ENCODE measurements around the gene TRHDE.
"Not testable (repeated sequence)": the region's sequence is repeated elsewhere in the genome, so short reads cannot be mapped to it uniquely, and the experiment has no call there.

The TRHDE gene

GRCh38 chr12:72502546-72502945 lies 230.4 kb downstream of the TRHDE start:
- H3K27ac ChIP-seq: no peak overlapping the region
- DNase-seq (ENCODE audit: low read depth, low spot score): no peak

DNA sequence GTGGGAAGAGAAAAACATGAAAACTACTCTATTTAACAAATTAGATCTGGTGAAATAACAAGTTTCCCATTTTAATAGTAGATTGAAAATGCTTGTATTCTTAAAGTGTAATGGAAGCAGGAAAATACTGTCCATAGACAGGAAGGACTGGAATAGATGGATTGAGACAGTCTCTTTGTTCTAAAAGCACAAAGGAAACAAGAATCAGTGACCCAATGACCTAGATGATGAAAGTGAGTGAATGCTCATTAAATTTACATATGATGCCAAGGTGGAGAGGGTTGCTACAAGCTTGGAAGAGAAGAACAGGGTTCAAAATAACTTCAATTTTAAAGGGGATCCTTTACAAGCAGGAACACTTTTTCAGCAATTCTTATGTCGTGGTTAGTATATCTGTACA lies 233.1 kb downstream of the TRHDE start:
- no peak overlapping the region for H3K27ac ChIP-seq
- DNase-seq (ENCODE audit: low read depth, low spot score): no peak

- DNase-seq (ENCODE audit: low read depth, low spot score): no peak
- H3K27ac ChIP-seq: no peak overlapping the region
Observed at GRCh38 chr12:72509891-72510290, 237.7 kb downstream of the TRHDE start.

DNA sequence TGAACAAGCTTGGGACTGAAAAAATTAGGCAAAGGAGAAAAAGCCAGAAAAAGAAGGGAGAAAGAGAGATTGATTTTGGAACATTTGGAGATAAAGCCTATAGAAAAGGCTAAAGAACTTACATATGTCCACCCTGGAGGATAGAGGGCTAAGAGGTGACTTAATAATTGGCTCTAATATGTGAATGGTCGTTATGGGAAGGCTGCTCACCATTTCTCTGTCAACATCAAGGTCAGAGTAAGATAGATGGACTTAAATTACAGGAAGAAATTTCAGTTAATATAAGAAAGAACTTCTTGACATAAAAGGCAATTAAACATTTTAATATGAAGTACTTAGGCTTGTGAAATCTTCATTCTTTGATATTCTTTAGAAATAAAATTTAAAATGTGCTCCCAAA lies 238.6 kb downstream of the TRHDE start:
- DNase-seq (ENCODE audit: low read depth, low spot score): no peak
- no peak overlapping the region for H3K27ac ChIP-seq

- no peak for DNase-seq (ENCODE audit: low read depth, low spot score)
- H3K27ac ChIP-seq: no peak overlapping the region
Observed at GRCh38 chr12:72511498-72511897, 239.3 kb downstream of the TRHDE start.

DNA sequence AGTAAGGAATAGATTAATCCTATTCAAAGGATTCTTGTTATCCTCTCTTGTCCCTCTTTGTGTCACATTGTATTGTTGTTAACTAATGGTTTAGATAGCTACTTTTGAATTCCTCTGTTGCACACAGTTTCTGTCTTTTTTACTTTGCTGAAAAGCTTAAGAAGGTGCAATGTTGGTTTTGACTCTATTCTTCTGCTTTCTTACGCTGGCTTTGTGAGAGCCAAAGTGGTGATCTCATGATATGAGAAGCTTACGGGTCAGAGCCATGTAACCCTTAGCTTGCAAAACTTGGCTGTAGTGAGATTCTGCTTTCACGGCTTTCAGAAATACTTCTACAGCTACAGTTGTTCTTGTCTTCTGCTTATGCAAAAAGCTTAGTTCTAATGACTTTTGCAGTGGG lies 239.7 kb downstream of the TRHDE start:
- no peak overlapping the region for H3K27ac ChIP-seq
- DNase-seq (ENCODE audit: low read depth, low spot score): no peak

DNA sequence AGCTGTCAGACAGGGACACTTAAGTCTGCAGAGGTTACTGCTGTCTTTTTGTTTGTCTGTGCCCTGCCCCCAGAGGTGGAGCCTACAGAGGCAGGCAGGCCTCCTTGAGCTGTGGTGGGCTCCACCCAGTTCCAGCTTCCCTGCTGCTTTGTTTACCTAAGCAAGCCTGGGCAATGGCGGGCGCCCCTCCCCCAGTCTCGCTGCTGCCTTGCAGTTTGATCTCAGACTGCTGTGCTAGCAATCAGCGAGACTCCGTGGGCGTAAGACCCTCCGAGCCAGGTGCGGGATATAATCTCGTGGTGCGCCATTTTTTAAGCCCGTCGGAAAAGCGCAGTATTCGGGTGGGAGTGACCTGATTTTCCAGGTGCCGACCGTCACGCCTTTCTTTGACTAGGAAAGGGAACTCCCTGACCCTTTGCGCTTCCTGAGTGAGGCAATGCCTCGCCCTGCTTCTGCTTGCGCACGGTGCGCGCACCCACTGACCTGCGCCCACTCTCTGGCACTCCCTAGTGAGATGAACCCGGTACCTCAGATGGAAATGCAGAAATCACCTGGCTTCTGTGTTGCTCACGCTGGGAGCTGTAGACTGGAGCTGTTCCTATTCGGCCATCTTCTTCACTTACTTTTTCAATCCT lies 248.0 kb downstream of the TRHDE start:
- not testable (repeated sequence) for DNase-seq (ENCODE audit: low read depth, low spot score); H3K27ac ChIP-seq

GRCh38 chr12:72521326-72521725 lies 249.2 kb downstream of the TRHDE start:
- H3K27ac ChIP-seq: no peak overlapping the region
- DNase-seq (ENCODE audit: low read depth, low spot score): no peak

GRCh38 chr12:72522411-72522810 lies 250.2 kb downstream of the TRHDE start:
- no peak overlapping the region for H3K27ac ChIP-seq
- DNase-seq (ENCODE audit: low read depth, low spot score): no peak

DNA sequence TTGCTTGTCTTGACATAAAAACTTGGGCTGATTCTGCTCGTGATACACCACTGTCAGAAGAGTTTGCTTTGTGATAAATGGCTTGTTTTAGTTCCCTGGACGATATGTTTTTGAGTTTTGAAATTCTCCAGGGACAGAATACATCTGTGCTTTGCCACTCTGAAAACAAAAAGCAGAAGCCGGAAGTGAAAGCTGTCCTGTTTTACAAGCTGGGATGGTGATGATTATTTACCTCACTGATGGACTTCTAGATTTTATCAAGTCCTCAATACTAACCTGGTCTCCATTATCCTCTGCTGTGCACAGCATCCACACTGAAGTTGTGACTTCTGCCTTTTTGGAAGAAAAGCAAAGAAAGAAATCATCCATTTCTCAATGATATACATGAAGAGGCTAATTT lies 251.6 kb downstream of the TRHDE start:
- no peak for DNase-seq (ENCODE audit: low read depth, low spot score)
- no peak overlapping the region for H3K27ac ChIP-seq

DNA sequence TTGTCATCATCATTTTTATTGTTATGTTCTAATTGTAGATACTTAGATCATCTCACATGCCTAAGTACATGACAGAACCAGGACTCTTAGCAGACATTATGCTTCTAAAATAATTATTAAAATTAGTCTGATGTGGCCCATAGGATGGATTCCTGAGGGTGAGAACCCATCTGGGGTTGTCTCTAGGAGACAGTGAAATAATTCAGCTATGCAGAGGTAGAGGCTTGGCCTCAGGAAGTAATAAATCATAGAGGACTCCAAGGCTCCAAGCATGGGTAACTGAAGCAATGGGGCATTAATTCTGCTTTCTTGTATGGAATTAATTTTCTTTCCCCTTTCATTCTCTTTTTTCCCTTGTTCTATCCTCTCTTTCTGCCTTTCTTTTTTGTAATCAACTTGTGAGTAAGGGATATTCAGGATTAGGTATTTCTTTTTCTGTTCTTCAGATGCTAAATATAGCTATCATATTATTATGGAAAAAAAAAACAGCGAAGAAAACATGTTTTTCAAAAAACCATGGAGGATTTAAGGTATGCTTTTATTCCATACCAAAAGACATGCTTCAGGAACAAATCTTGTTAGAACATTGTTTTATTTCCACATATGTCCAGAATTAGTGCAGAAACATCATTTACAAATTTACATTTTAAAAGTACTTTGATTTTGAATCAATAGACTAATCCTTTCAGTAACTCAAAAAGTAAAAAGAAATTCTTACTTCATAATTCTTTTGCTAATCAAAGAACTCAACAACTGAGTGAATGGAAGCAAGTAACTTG lies 263.2 kb downstream of the TRHDE start:
- H3K27ac ChIP-seq: no peak overlapping the region
- DNase-seq (ENCODE audit: low read depth, low spot score): no peak

GRCh38 chr12:72540811-72541210 lies 268.6 kb downstream of the TRHDE start:
- H3K27ac ChIP-seq: no peak overlapping the region
- no peak for DNase-seq (ENCODE audit: low read depth, low spot score)

DNA sequence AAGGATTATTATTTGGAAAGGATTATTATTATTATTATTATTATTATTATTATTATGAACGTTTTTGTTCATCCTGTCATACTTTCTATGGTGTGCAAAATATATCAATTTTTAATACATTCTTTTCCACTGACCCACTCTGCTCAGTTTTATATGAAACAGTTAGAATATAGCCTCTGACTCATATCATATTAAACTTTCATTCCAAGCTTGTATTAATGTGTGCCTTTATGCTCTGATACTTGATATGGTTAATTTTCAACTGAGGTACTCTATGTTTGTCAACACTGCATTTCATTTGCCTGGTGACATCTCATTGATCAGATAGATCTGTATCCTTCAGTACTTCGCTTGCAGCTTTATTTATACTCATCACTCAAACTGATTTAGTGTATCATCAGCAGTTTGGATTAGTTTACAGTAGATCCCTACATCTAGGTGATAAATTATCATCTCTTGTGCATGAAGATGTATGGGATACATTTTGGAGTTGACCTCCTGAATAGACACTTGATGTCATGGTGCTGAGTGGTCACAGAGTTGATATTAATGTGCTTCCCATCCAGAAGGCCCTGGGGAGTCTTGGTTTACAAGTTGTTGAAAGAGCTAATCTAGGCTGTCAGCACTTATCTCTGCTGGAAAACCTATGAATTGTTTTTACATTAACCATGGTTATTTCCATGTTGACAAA lies 271.8 kb downstream of the TRHDE start:
- no peak for DNase-seq (ENCODE audit: low read depth, low spot score)
- no peak overlapping the region for H3K27ac ChIP-seq

GRCh38 chr12:72546106-72546505 lies 273.9 kb downstream of the TRHDE start:
- no peak for DNase-seq (ENCODE audit: low read depth, low spot score)
- H3K27ac ChIP-seq: no peak overlapping the region

DNA sequence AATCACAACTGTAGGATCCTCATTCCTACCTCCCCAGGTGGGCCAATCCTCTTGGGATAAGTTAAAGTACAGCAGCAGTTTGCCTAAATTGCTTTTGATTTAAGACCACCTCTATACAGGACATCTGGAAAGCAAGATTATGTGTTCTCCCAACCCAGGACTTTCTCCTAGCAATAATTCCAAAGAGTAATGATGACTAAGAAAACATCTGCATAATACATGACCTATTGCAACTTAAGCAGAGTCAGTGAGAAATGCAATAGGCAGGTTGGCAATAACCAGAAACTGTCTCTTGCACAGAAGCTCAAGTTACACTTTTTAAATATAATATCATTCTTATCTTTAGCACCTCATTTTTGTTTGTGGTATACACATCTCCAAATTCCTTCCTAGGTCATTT lies 275.4 kb downstream of the TRHDE start:
- no peak overlapping the region for H3K27ac ChIP-seq
- DNase-seq (ENCODE audit: low read depth, low spot score): no peak

GRCh38 chr12:72549184-72549583 lies 277.0 kb downstream of the TRHDE start:
- no peak for DNase-seq (ENCODE audit: low read depth, low spot score)
- no peak overlapping the region for H3K27ac ChIP-seq

GRCh38 chr12:72560003-72560769 lies 288.0 kb downstream of the TRHDE start:
- no peak for DNase-seq (ENCODE audit: low read depth, low spot score)
- no peak overlapping the region for H3K27ac ChIP-seq

DNA sequence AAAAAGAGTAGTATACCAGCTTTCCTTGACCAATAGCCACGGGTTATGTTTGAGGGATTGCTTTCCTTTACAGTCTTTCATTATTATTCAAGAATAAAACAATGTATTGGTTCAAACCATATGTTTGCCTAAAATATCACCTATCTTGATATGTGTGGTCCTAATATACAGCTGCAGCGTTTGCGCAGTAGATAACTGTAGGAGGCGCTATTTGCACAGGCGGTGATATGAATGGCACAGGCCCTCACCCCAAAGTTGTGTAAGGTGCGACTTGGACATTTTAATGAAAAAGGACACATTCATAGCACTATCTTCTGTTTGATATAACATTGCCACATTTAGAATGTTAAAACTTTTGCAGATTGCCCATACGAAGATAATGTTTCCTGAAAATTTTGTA lies 298.4 kb downstream of the TRHDE start:
- DNase-seq (ENCODE audit: low read depth, low spot score): no peak
- H3K27ac ChIP-seq: no peak overlapping the region

DNA sequence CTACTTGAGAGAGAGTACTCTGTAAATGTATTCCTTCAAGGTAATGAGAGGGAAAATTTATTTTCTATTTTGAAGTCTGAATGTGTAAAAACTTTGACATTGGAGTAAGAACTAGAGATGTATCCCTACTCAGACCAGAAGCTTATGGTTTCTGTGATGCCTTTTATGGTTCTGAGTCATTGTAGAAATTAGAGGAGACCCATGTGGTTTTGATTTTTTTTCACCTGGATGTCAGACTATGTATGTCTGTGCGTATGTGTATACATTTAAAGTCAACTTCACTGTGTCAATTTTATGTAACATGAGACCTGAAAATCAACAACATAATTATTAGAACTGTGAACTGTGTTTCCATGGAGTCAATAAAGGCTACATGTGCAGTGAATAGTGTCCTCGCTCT lies 302.0 kb downstream of the TRHDE start:
- H3K27ac ChIP-seq: no peak overlapping the region
- DNase-seq (ENCODE audit: low read depth, low spot score): no peak

DNA sequence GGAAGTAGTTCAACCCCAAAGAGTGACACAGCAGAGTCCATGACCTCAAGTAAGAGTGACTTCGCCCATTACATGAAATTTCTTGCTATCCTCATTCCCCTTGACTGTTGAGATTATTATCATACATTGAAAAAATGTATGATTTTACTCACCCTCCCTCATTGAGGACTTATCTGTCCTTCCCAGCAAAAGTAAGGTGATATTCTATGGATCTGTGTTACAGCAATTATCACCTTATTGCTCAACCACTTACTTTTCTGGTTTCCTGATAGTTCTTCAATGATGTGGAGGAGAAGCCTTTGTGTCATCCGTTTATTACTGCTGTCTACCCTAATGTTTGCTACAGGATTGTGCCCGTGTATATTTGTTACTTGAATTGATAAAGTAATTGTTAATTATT lies 306.2 kb downstream of the TRHDE start:
- DNase-seq (ENCODE audit: low read depth, low spot score): no peak
- no peak overlapping the region for H3K27ac ChIP-seq

- DNase-seq (ENCODE audit: low read depth, low spot score): no peak
- H3K27ac ChIP-seq: no peak overlapping the region
Observed at GRCh38 chr12:72586456-72586855, 314.3 kb downstream of the TRHDE start.
